Activated CD8-positive, alpha-beta T cell treated with anti-CD3 and anti-CD28 coated beads for 36 hours (primary cell): ENCODE data around the gene PACSIN3. TPM values are rescaled to one million over a fixed set of nuclear protein-coding genes. Genes with fewer than 3 reads are reported as not detected.
A peak's percentile ranks its signal among the peaks of the same experiment; 100 is the strongest.

ENCODE experiments used
- ATAC-seq: fragments of 200-7000 bp; cut with Tn5 transposase; one replicate; pipeline ENCODE4 v1.10.0; 2021; ENCODE audit warnings: mild to moderate bottlenecking, moderate library complexity
- CTCF ChIA-PET: fragments of 350-600 bp; sonication (Branson Sonifier 250); formaldehyde crosslinking; loops from one replicate; lab custom pipeline; 2021; ENCODE audit warnings: antibody characterized with exemption; lab: Charles Lee
- POLR2A ChIA-PET: fragments of 350-600 bp; sonication (Branson Sonifier 250); formaldehyde crosslinking; loops from one replicate; lab custom pipeline; 2021; ENCODE audit warnings: antibody characterized with exemption; lab: Charles Lee
- DNase-seq: peaks from one replicate; pipeline ENCODE4 v3.0.0-alpha.2; 2020
- H3K27ac Mint-ChIP-seq: one replicate; pipeline ENCODE4 v1.8.0; 2021; ENCODE audit warnings: mild to moderate bottlenecking, mixed read lengths
- H3K27me3 Mint-ChIP-seq: one replicate; pipeline ENCODE4 v1.8.0; 2021; ENCODE audit warnings: mixed read lengths
- H3K36me3 Mint-ChIP-seq: one replicate; pipeline ENCODE4 v1.8.0; 2021; ENCODE audit warnings: low read depth, mixed read lengths
- H3K4me1 Mint-ChIP-seq: one replicate; pipeline ENCODE4 v1.8.0; 2021; ENCODE audit warnings: low read depth, mixed read lengths
- H3K4me3 Mint-ChIP-seq: one replicate; pipeline ENCODE4 v1.8.0; 2021; ENCODE audit warnings: mild to moderate bottlenecking, moderate library complexity, mixed read lengths
- H3K9me3 Mint-ChIP-seq: one replicate; pipeline ENCODE4 v1.8.0; 2021; ENCODE audit warnings: mixed read lengths
- intact Hi-C: fragments of 100-400 bp; cut with micrococcal nuclease; formaldehyde crosslinking; loops from one replicate; pipeline ENCODE4 v1.10.0; 2022
- total RNA-seq, 2 experiments: library from RNA; stranded (reverse); gene quantifications; one replicate each; pipeline ENCODE4 v1.2.3, GENCODE V29; 2021
- TF ChIP-seq, protein P1 (sequence below): fragments of 200-600 bp; IDR thresholded peaks from one replicate; pipeline ENCODE4 v1.8.0; 2022; ENCODE audit warnings: antibody characterized with exemption, mild to moderate bottlenecking

PACSIN3 gene
- 1 to 10 TPM; 4.7 to 8.0 TPM for total RNA-seq

DNA sequence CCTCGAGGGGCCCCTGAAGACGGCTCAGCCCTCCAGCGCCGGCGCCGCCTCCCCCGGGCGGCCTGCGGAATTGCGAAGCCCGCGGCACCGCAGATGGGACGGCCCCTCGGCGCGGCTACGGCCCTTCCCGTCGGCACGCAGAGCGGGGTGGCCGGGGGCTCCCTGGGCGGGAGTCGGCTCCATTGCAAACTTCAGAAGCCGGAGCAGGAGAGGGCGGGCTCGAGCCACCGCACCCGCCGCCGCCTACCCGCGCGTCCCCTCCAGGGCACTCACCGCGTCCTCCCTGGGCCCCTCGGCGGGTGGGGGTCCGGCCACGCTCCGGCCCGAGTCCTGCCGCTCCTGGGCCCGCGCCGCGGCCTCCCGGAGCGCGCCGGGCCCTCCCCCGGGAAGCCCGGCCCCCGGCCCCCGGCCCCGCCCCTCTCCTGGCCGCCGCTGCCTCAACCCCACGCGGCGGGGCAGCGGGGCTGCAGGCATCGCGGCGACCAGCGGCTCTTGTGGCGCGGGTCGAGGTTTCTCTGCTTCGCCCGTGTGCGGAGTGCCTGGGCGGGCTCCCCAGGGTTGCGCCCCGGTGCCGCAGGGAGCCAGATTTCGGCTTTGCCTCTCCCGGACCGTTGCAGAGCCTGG, at the start of gene PACSIN3:
TSS of gene PACSIN3 (minus strand) at position 359 of the 624 bp plus-strand sequence. CDS start 3,707 bp downstream, outside the sequence.
- TF ChIP-seq, protein P1, sequence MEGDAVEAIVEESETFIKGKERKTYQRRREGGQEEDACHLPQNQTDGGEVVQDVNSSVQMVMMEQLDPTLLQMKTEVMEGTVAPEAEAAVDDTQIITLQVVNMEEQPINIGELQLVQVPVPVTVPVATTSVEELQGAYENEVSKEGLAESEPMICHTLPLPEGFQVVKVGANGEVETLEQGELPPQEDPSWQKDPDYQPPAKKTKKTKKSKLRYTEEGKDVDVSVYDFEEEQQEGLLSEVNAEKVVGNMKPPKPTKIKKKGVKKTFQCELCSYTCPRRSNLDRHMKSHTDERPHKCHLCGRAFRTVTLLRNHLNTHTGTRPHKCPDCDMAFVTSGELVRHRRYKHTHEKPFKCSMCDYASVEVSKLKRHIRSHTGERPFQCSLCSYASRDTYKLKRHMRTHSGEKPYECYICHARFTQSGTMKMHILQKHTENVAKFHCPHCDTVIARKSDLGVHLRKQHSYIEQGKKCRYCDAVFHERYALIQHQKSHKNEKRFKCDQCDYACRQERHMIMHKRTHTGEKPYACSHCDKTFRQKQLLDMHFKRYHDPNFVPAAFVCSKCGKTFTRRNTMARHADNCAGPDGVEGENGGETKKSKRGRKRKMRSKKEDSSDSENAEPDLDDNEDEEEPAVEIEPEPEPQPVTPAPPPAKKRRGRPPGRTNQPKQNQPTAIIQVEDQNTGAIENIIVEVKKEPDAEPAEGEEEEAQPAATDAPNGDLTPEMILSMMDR, result peak; percentile 21
- CTCF ChIA-PET, result interaction anchor here (0.9 to 3.4 kb wide), 8 partner anchors 8 to 73 kb away, joined by 3 to 32 read pairs (median 6); partner anchors contain the start of genes ARFGAP2 and DDB2
- intact Hi-C loops, result no loop called here
- ATAC-seq, result peak; percentile 67
- Mint-ChIP-seq H3K27me3 (peaks cover 21% of the 10 kb centered on the region), H3K4me1 (peaks cover 13% of the 10 kb centered on the region), H3K36me3 (no peaks in the 10 kb centered on the region), H3K9me3 (no peaks in the 10 kb centered on the region), H3K4me3 (peak within 1 kb of the TSS; percentile 71), H3K27ac (no peak within 1 kb of the TSS)
- DNase-seq, result peak; percentile 28
- POLR2A ChIA-PET, result interaction anchor here (0.7 to 4.6 kb wide), 7 partner anchors 8 to 62 kb away, joined by 3 to 38 read pairs (median 5); partner anchors contain the start of genes ACP2, ARFGAP2 and DDB2

DNA sequence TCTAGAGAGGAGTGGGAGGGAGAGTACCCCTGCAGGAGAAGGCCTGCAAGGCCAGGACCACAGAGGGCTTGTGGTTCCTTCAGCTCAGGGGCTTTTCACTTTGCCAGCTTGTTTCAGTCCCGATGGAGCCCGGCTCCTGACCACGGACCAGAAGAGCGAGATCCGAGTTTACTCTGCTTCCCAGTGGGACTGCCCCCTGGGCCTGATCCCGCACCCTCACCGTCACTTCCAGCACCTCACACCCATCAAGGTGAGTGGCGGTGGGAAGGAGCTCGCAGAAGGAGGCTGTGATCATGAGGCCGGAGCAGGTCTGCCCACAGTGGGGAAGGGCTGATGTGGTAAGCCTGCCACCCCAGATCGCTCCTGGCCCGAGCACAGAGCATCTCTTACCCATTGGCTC, 48.9 kb upstream of the PACSIN3 start:
- DNase-seq (no peak), ATAC-seq (no peak)
- intact Hi-C loops, result no loop called here
- ChIA-PET CTCF (interaction anchor here (1.1 to 6.0 kb wide), 6 partner anchors 13 to 139 kb away, joined by 3 to 30 read pairs (median 12); partner anchors contain the start of gene ACP2), POLR2A (interaction anchor here (0.9 to 9.9 kb wide), 9 partner anchors 9 to 134 kb away, joined by 3 to 118 read pairs (median 5); partner anchors contain the start of genes ACP2 and DDB2)
- Mint-ChIP-seq H3K9me3 (no peaks in the 10 kb centered on the region), H3K36me3 (peaks cover 67% of the 10 kb centered on the region), H3K4me3 (no peak overlapping the region), H3K4me1 (peaks cover 20% of the 10 kb centered on the region), H3K27ac (peak overlapping the region; percentile 56), H3K27me3 (no peaks in the 10 kb centered on the region)
- TF ChIP-seq, protein P1, result no peak

DNA sequence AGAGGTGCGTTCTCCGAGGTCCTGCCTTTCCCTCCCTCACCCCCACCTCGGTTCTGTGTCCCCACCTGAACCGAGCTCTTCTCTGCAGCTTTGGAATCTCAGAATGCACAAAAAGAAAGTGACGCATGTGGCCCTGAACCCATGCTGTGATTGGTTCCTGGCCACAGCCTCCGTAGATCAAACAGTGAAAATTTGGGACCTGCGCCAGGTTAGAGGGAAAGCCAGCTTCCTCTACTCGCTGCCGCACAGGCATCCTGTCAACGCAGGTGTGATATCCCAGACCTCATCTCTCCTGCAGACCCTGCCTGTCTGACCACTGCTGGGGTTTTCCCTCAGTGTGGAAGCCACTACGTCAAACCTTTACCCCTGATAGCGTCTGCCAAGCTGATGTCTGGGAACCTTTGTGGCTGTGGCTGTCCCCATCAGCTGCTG, 48.5 kb upstream of the PACSIN3 start:
- ChIA-PET CTCF (interaction anchor here (0.7 to 6.0 kb wide), 9 partner anchors 13 to 414 kb away, joined by 3 to 30 read pairs (median 5); partner anchors contain the start of gene ACP2), POLR2A (interaction anchor here (0.9 to 9.9 kb wide), 9 partner anchors 8 to 134 kb away, joined by 3 to 118 read pairs (median 7); partner anchors contain the start of genes ACP2 and DDB2)
- DNase-seq (peak; percentile 54), ATAC-seq (peak; percentile 73)
- Mint-ChIP-seq H3K36me3 (peaks cover 62% of the 10 kb centered on the region), H3K27me3 (no peaks in the 10 kb centered on the region), H3K4me3 (no peak overlapping the region), H3K27ac (peak overlapping the region; percentile 56), H3K4me1 (peaks cover 20% of the 10 kb centered on the region), H3K9me3 (no peaks in the 10 kb centered on the region)
- TF ChIP-seq, protein P1, result no peak
- intact Hi-C loops, result no loop called here

DNA sequence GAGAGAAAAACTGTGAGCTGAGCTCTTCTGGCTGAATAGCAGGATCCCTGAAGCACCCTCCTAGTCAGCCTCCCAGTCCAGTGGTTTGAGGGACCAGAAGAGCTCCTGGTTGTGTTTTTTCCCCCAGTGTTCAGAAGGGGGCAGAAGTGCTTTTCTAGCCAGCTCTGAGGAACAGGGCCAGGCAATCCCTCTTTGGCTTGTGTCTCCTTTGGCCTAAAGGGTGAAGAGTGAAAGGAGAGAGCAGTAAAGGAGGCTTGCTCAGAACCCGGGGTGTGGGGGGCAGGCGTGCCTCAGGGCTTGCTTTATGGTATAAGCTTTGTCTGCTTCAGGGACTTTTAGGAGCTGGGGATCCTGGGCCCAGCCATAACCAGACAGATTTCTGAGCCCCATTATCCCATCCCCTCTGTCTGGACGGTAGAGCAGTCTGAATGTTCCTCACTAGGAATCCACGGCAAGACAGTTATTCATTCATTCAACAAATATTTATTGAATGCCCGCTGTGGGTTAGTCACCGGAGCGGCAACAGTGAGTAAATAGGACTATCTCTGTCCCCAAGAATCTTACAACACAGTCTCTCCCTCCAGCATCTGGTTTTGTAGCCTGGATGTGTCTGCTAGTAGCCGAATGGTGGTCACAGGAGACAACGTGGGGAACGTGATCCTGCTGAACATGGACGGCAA, 47.9 kb upstream of the PACSIN3 start:
- peak; percentile 42 for ATAC-seq
- intact Hi-C loops, result no loop called here

More for the DNA sequence above, 47.9 kb upstream of the PACSIN3 start:
- H3K36me3 Mint-ChIP-seq, result peaks cover 61% of the 10 kb centered on the region
- no peaks in the 10 kb centered on the region for H3K9me3 Mint-ChIP-seq
- no peak overlapping the region for H3K4me3 Mint-ChIP-seq
- H3K4me1 Mint-ChIP-seq, result peaks cover 22% of the 10 kb centered on the region
- ChIA-PET CTCF (interaction anchor here (0.7 to 6.0 kb wide), 8 partner anchors 8 to 414 kb away, joined by 3 to 30 read pairs (median 6); partner anchors contain the start of gene ACP2), POLR2A (interaction anchor here (0.9 to 9.9 kb wide), 7 partner anchors 7 to 135 kb away, joined by 3 to 118 read pairs (median 9); partner anchors contain the start of genes ACP2 and DDB2)
- no peaks in the 10 kb centered on the region for H3K27me3 Mint-ChIP-seq
- peak; percentile 19 for DNase-seq
- peak overlapping the region; percentile 56 for H3K27ac Mint-ChIP-seq
- TF ChIP-seq, protein P1, result no peak
